DMS153 (cell line): Measurements from ENCODE around the gene PLEKHG3.

ENCODE experiments used
- DNase-seq: peaks from one replicate; lab custom pipeline; 2025; lab: John Stamatoyannopoulos, UW

The PLEKHG3 gene

GRCh38 chr14:64763801-64764621 is 59.8 kb downstream of the PLEKHG3 start:
- no peak for DNase-seq

GRCh38 chr14:64764641-64765520 is 60.7 kb downstream of the PLEKHG3 start:
- DNase-seq, result peak; percentile 59

DNA sequence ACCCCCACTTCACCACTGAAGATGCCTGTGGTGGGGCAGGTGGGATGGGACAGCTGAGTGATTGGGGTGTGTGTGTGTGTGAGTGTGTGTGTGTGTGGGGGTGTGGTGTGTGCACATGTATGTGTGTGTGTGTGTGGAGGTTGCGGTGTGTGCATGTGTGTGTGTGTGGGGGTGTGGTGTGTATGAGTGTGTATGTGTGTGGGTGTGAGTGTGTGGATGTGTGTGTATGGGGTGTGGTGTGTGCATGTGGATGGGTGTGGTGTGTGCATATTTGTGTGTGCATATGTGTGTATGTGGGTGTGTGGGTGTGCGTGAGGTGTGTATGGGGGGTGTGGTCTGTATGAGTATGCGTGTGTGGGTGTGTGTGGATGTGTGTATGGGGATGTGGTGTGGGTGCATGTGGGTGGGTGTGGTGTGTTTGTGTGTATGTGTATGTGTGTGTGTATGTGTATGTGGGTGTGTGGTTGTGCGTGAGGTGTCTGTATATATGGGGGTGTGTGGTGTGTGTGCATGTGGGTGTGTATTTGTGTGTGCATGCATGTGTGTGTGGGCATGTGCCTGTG is 61.6 kb downstream of the PLEKHG3 start:
- no peak for DNase-seq

GRCh38 chr14:64766430-64767151 is 62.4 kb downstream of the PLEKHG3 start:
- DNase-seq, result no peak

GRCh38 chr14:64767215-64767964 is 63.2 kb downstream of the PLEKHG3 start:
- no peak for DNase-seq

GRCh38 chr14:64768401-64769095 is 64.3 kb downstream of the PLEKHG3 start:
- no peak for DNase-seq

GRCh38 chr14:64769096-64770020 is 65.1 kb downstream of the PLEKHG3 start:
- DNase-seq, result no peak

- DNase-seq, result no peak
These were observed 66.5 kb downstream of the PLEKHG3 start for GRCh38 chr14:64770751-64771150.

DNA sequence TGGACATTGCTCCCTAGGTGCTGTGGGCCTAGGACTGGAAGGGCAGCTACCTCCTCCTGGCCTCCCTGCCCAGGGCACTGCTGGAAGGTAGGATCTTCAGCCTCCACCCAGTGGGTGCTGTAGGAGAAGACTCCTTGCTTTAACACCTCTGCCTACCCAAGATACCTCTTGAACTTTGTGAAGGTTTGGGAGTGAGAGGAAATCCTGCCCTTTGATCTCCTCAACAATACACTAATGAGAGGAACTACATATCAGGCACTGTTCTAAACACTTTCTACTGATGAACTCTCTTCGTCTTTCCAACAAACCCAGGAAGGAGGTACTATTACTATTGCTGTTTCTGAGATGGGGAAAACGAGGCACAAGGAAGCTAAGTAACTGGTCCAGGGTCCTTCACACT is 66.9 kb downstream of the PLEKHG3 start:
- no peak for DNase-seq

GRCh38 chr14:64772397-64772950 is 68.2 kb downstream of the PLEKHG3 start:
- no peak for DNase-seq

- DNase-seq, result no peak
These were observed 68.8 kb downstream of the PLEKHG3 start for GRCh38 chr14:64773046-64773445.

GRCh38 chr14:64773577-64773976 is 69.4 kb downstream of the PLEKHG3 start:
- DNase-seq, result no peak

DNA sequence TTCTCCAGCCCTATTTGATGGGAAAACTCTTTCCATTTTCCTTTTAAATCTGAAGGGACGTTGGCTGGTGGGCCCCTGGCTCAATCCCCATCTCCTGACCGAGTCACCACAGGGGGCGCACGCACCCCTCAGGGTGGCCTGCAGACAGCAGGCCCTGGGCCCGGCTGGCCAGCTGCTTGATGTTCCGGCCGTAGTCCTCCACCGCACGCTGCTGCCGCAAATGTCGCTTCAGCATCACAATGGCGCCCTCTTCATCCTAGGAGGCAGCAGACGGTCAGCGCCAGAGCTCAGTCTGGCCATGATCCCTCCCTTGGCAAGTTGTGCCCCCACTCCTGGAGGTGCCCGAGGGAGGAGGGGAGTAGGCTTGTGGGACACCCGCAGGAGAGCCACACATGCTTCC is 70.0 kb downstream of the PLEKHG3 start:
- DNase-seq, result no peak

DNA sequence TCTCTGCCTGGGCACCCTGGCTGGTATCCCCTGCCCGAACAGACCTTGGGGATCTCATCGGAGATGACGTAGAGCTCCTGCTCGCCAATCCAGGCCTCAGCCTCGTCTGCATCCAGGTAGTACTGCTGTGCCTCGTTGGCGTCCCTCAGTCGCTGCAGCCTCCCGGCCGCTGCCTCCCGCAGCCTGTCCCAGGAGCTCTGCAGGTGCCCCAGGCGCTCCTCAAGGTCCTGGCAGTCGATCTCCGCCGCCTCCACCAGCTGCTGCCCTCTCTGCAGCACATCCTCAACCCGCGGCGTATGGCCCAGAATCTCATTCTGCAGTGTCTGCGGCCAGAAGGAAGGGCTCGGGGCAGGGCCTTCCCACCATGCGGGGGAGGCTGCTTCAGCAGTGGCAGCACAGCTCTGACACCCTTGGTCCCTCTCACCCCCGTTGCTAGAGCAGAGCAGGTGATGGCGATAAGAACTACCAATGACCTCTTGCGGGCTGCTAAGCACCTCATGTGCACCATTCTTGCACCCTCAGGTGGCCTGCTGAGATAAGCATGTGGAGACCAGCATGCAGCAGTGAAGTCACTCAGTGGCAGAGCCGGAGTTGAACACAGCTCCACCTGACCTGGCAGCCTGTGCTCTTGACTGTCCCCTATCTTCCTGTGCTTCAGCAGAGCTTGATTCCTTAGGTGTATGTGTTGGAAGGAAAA is 71.0 kb downstream of the PLEKHG3 start:
- no peak for DNase-seq

GRCh38 chr14:64777461-64777860 is 73.2 kb downstream of the PLEKHG3 start:
- no peak for DNase-seq

GRCh38 chr14:64778104-64778754 is 74.0 kb downstream of the PLEKHG3 start:
- no peak for DNase-seq

- DNase-seq, result no peak
These were observed 75.2 kb downstream of the PLEKHG3 start for GRCh38 chr14:64779472-64779871.

GRCh38 chr14:64782196-64782595 is 78.0 kb downstream of the PLEKHG3 start:
- DNase-seq, result no peak
